HG03103 (cell line): ENCODE results near the gene CAPN7.

ENCODE experiments used
- ATAC-seq: cut with Tn5 transposase; IDR thresholded peaks from one replicate; pipeline ENCODE4 v1.9.1; 2021; ENCODE audit warnings: low read depth; ENCODE audit not compliant: unreplicated experiment

CAPN7 gene

DNA sequence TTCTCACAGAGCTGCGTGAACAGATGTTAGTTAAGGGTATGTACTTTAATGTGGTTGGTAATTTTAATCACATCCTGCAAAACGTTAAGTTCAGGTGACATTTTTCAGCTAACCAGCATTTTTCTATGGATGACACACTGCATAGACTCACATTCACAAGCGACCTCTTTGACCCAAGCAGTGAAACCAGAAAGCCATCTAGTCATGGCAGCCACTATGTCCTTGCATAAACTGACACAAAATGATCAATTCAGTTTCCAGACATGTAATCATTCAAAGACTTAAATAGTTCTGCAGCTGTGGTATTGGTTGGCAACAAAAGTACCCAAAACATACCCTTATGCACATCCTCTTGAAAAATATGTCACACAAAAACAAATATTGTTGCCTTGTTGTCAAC is 7.4 kb upstream of the CAPN7 start:
- no peak for ATAC-seq

GRCh38 chr3:15199493-15200105 is 6.4 kb upstream of the CAPN7 start:
- no peak for ATAC-seq

GRCh38 chr3:15204005-15204404 is 2.0 kb upstream of the CAPN7 start:
- no peak for ATAC-seq

GRCh38 chr3:15205482-15205933 is 538 bp upstream of the CAPN7 start:
- no peak for ATAC-seq

GRCh38 chr3:15206662-15207576 is 873 bp downstream of the CAPN7 start:
- peak; percentile 27 for ATAC-seq

GRCh38 chr3:15207836-15208504 is 1.9 kb downstream of the CAPN7 start:
- ATAC-seq, result no peak

DNA sequence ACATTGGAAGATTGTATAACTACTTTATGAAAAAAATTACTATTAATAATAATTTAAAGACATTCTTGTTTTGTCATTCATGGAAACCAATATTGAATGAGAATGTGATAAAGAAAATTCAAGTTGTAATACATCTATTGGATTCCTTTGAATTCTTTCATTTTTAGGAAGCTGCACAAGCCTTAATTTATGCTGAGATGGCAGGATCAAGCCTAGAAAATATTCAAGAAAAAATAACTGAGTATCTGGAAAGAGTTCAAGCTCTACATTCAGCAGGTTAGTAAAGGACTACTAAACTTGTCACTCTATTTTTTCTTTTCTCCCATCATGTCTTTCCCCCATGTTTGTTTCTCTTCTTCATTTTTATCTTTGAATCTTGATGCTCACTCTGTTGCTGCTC is 5.9 kb downstream of the CAPN7 start:
- no peak for ATAC-seq

GRCh38 chr3:15214758-15215157 is 8.7 kb downstream of the CAPN7 start:
- ATAC-seq, result no peak

DNA sequence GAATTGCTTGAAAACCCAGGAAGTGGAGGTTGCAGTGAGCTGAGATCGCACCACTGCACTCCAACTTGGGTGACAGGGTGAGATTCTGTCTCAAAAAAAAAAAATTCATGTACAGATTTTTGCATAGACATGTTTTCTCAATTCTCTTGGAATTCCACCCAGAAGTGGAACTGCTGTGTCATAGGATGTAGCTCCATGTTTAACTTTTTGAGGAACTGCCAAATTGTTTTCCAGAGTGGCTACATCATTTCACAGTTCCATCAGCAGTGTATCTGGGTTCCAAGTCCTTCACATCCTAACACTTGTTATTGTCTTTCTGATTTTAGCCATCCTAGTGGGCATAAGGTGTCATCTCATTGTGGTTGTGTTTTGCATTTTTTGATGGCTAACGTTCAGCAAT is 9.9 kb downstream of the CAPN7 start:
- no peak for ATAC-seq

DNA sequence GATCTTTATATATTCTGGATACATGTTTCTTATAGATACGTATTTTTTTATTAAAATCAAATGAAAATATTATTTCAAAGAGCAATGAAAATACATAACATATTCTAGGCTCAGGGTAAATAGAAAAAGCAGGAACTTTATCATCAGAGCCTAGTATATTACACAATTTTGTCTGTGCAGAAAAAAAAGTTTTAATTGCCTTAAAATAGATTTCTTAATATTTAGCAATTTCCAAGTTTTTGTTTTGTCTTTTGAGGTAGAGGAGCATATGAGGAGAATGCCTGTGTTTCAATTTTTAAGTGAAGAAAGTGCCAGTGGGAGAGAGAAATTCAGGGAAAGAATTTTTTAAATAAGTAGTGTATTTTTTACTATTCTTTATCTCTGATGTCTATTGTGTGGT is 10.5 kb downstream of the CAPN7 start:
- ATAC-seq, result no peak

GRCh38 chr3:15217011-15217671 is 11.1 kb downstream of the CAPN7 start:
- no peak for ATAC-seq

- ATAC-seq, result no peak
Observed at GRCh38 chr3:15217841-15218267, 11.8 kb downstream of the CAPN7 start.

DNA sequence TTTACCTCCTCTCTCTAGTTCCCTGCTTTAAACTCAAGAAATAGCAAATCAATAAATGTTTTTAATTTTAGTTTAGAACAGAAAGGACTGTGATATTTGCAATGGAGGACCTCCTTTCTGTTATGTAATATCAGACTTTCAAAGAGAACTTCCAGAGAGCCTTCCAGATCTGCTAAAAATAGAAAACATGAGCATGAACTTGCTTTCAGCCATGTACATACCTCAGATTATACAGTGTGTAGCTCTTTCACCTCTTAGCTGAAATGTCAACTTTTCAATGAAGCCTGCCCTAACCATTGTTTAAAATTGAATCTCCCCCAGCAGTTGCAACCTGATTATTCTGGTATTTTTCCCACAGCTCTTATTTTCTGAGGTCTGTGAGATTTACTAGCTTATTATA is 12.6 kb downstream of the CAPN7 start:
- ATAC-seq, result no peak

DNA sequence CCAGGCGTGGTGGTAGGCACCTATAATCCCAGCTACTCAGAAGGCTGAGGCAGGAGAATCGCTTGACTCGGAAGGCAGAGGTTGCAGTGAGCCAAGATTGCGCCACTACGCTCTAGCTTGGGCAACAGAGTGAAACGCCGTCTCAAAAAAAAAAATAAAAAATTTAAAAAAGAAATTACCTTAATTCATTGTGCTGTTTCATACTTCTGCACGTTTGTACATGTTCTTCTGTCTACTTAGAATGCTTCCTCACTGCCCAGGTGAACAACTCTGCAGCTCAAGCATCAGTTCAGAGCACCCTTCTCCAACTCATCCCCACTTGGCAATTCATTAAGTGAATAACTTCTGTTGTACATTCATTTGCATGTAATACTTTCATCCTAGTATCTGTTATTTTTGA is 14.0 kb downstream of the CAPN7 start:
- no peak for ATAC-seq

GRCh38 chr3:15220661-15221060 is 14.6 kb downstream of the CAPN7 start:
- ATAC-seq, result no peak

- no peak for ATAC-seq
Observed at GRCh38 chr3:15221574-15222217, 15.7 kb downstream of the CAPN7 start.

DNA sequence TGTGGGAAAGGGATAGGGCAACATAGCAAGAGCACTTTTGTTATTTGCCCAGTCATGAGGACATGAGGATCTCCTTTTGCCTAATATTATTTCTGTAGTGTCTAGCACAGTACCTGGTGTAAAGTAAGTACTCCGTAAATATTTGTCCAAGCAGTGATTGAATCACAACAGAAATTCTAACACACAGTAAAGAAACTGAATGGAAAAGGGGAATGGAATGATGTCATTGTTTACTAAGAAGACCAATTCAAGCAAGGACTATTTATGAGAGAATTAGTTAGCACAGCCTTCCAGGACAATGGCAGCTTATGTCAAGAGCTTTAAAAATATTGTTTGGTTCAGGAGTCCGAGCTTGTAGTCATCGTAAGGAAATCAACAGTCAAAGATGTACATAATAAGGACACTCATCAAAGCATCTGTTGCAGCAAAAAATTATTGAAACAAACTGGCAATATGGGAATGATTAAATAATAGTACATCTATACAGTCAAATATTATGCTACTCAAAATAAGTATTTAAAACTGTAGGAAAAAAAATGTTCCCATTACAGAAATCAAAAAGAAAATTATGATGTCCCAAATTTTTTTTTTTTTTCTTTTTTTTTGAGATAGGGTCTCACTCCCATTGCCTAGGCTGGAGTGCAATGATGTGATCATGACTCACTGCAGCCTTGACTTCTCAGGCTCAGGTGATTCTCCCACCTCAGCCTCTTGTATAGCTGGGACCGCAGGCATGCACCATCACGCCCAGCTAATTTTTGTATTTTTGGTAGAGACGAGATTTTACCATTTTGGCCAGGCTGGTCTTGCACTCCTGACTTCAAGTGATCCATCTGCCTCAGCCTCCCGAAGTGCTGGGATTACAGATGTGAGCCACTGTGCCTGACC is 17.9 kb downstream of the CAPN7 start:
- no peak for ATAC-seq

DNA sequence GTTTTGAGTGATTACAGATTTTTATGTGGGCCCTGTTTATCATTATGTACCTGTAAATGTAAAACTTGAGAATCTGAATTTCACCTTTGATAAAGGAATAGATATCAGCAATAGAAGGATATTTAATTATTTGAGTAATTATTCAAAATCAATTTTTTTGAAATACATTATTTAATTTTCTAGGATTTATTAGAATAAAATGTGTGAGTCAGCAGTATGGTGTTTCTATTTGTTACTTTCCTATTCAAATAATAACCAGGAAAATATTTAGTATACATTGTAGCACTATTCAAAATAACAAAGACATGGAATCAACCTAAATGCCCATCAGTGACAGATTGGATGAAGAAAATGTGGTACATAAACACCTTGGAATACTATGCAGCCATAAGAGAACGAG is 22.1 kb downstream of the CAPN7 start:
- ATAC-seq, result no peak

DNA sequence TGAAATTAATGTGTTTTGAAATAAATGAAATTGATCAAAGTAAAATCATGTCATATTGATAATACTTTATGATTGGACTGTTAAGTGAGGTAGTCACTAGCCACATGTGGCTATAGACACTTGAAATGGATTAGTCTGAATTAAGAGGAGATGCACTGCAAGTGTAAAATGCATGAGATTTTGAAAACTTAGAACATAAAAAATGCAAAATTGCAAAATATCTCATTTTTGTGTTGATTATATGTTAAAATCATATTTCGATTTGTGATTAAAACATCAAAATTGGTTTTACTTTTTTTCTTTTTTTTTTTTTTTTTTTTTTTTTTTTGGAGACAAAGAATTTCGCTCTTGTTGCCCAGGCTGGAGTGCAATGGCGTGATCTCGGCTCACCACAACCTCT is 23.2 kb downstream of the CAPN7 start:
- no peak for ATAC-seq
